PC-3 (cell line): ENCODE data around the gene PTPN1. TPM values are rescaled to one million over a fixed set of nuclear protein-coding genes. Genes with fewer than 3 reads are reported as not detected.

Experiments used
- ATAC-seq: fragments of 200-7000 bp; cut with Tn5 transposase; 2 replicates; pipeline ENCODE4 v1.9.1; 2020; ENCODE audit warnings: mild to moderate bottlenecking, moderate library complexity
- BruUV-seq: library from RNA; stranded (reverse); fragments of 400-500 nt; replicated peaks from 2 replicates; lab custom pipeline; 2021; lab: Mats Ljungman, UMichigan
- CTCF ChIA-PET: fragments of 300-600 bp; sonication (Branson Sonifier 250); formaldehyde crosslinking; loops from one replicate; lab custom pipeline; 2022; ENCODE audit warnings: antibody characterized with exemption; lab: Charles Lee
- POLR2A ChIA-PET: fragments of 300-600 bp; sonication (Branson Sonifier 250); formaldehyde crosslinking; loops from one replicate; lab custom pipeline; 2022; ENCODE audit warnings: antibody characterized with exemption; ENCODE audit not compliant: unreplicated experiment; lab: Charles Lee
- DNase-seq: peaks from one replicate; pipeline ENCODE4 v3.0.0-alpha.2; 2015
- H2AFZ ChIP-seq: fragments of 300-600 bp; sonication (generic); 2 replicates; pipeline ENCODE4 v1.6.0; 2016; ENCODE audit warnings: antibody characterized with exemption, low read length
- H3F3A ChIP-seq: fragments of 300-600 bp; sonication (generic); one replicate; pipeline ENCODE4 v1.6.0; 2017; ENCODE audit warnings: antibody characterized with exemption, low read length, control low read depth, mild to moderate bottlenecking; ENCODE audit not compliant: unreplicated experiment
- H3K27ac ChIP-seq: fragments of 300-600 bp; sonication (generic); 2 replicates; pipeline ENCODE4 v1.5.1; 2016; ENCODE audit warnings: mild to moderate bottlenecking, low read length
- H3K27me3 ChIP-seq: fragments of 300-600 bp; sonication (generic); 2 replicates; pipeline ENCODE4 v1.6.1; 2016; ENCODE audit warnings: low read length, mixed read lengths
- H3K36me3 ChIP-seq: fragments of 300-600 bp; sonication (generic); 2 replicates; pipeline ENCODE4 v1.6.1; 2016; ENCODE audit warnings: low read depth, mixed run types, low read length, mixed read lengths
- H3K4me1 ChIP-seq: fragments of 300-600 bp; sonication (generic); 2 replicates; pipeline ENCODE4 v1.5.1; 2016; ENCODE audit warnings: low read length; ENCODE audit not compliant: insufficient read depth
- H3K4me2 ChIP-seq: fragments of 300-600 bp; sonication (generic); 2 replicates; pipeline ENCODE4 v1.6.0; 2016; ENCODE audit warnings: low read length
- H3K4me3 ChIP-seq: fragments of 300-600 bp; sonication (generic); 2 replicates; pipeline ENCODE4 v1.5.1; 2016; ENCODE audit warnings: mild to moderate bottlenecking, low read length, mixed read lengths
- H3K79me2 ChIP-seq: fragments of 300-600 bp; sonication (generic); 2 replicates; pipeline ENCODE4 v1.6.1; 2017; ENCODE audit warnings: low read length, mixed read lengths
- H3K9ac ChIP-seq: fragments of 300-600 bp; sonication (generic); 2 replicates; pipeline ENCODE4 v1.6.0; 2016; ENCODE audit warnings: mild to moderate bottlenecking, low read length
- H3K9me2 ChIP-seq: fragments of 300-600 bp; sonication (generic); replicated peaks from 2 replicates; pipeline ENCODE4 v1.6.1; 2016; ENCODE audit warnings: mixed run types, low read length, mixed read lengths
- H3K9me3 ChIP-seq: fragments of 300-600 bp; sonication (generic); 2 replicates; pipeline ENCODE4 v1.6.1; 2016; ENCODE audit warnings: low read length, mixed read lengths
- H4K20me1 ChIP-seq: fragments of 300-600 bp; sonication (generic); 2 replicates; pipeline ENCODE4 v1.6.1; 2016; ENCODE audit warnings: low read length, mixed read lengths
- CTCF ChIP-seq: fragments of 300-600 bp; sonication (generic); conservative IDR thresholded peaks from 2 replicates; pipeline ENCODE4 v1.5.1; 2017; ENCODE audit warnings: antibody characterized with exemption, low read depth, mild to moderate bottlenecking, low read length
- EZH2 ChIP-seq: fragments of 300-600 bp; sonication (generic); IDR thresholded peaks from one replicate; pipeline ENCODE4 v1.6.1; 2017; ENCODE audit warnings: antibody characterized with exemption, mild to moderate bottlenecking, low read length; ENCODE audit not compliant: unreplicated experiment
- EZH2phosphoT487 ChIP-seq: fragments of 300-600 bp; sonication (generic); IDR thresholded peaks from 2 replicates; pipeline ENCODE4 v1.6.1; 2018; ENCODE audit warnings: mild to moderate bottlenecking, antibody characterized with exemption, low read length, borderline replicate concordance
- intact Hi-C: fragments of 100-400 bp; cut with micrococcal nuclease; formaldehyde crosslinking; loops from 2 replicates; pipeline ENCODE4 v1.9.0; 2023
- total RNA-seq: library from RNA; depleted of rRNA; stranded (reverse); fragments of >200 nt; gene quantifications from 2 replicates; pipeline ENCODE4 v1.2.3, GENCODE V29; 2014

PTPN1 gene
- total RNA-seq, 1 experiment from 2014 or later = 47.7 TPM

GRCh38 chr20:50595988-50596693, 86.0 kb downstream of the PTPN1 start:
- no peak overlapping the region for H3K4me3 ChIP-seq
- H2AFZ ChIP-seq = no peak overlapping the region
- ATAC-seq (no peak), DNase-seq (no peak)
- BruUV-seq = no TSS peak
- no peaks in the 10 kb centered on the region for H3K79me2 ChIP-seq
- ChIA-PET CTCF (no interaction called here), POLR2A (no interaction called here)
- no peaks in the 10 kb centered on the region for H3K9me3 ChIP-seq
- H3K9ac ChIP-seq = no peak overlapping the region
- no peaks in the 10 kb centered on the region for H4K20me1 ChIP-seq
- no peaks in the 10 kb centered on the region for H3K27me3 ChIP-seq
- no peak for TF ChIP-seq EZH2
- TF ChIP-seq EZH2phosphoT487 = no peak
- TF ChIP-seq CTCF = no peak
- intact Hi-C loops = no loop called here
- H3K4me2 ChIP-seq = no peak overlapping the region
- no peaks in the 10 kb centered on the region for H3K36me3 ChIP-seq
- H3K4me1 ChIP-seq = no peaks in the 10 kb centered on the region
- no peaks in the 10 kb centered on the region for H3K9me2 ChIP-seq
- H3K27ac ChIP-seq = no peak overlapping the region
- no peaks in the 10 kb centered on the region for H3F3A ChIP-seq

GRCh38 chr20:50596694-50597021, 86.5 kb downstream of the PTPN1 start:
- intact Hi-C loops = no loop called here
- no peak for ATAC-seq
- Histone ChIP-seq H3K4me2 (no peak overlapping the region), H3K27me3 (no peaks in the 10 kb centered on the region), H3K4me1 (no peaks in the 10 kb centered on the region), H3K4me3 (no peak overlapping the region), H3K9me2 (no peaks in the 10 kb centered on the region), H3K79me2 (no peaks in the 10 kb centered on the region), H3K9ac (no peak overlapping the region), H3K36me3 (no peaks in the 10 kb centered on the region), H3K27ac (no peak overlapping the region), H4K20me1 (no peaks in the 10 kb centered on the region), H3F3A (no peaks in the 10 kb centered on the region), H3K9me3 (no peaks in the 10 kb centered on the region), H2AFZ (no peak overlapping the region)
- no peak for DNase-seq
- ChIA-PET CTCF (no interaction called here), POLR2A (no interaction called here)
- TF ChIP-seq EZH2 = no peak
- TF ChIP-seq CTCF = no peak
- no peak for TF ChIP-seq EZH2phosphoT487
- BruUV-seq = no TSS peak

GRCh38 chr20:50597406-50597969, 87.3 kb downstream of the PTPN1 start:
- no peaks in the 10 kb centered on the region for H4K20me1 ChIP-seq
- no peaks in the 10 kb centered on the region for H3K9me3 ChIP-seq
- ATAC-seq (no peak), DNase-seq (no peak)
- ChIA-PET CTCF (no interaction called here), POLR2A (interaction anchor here (0.6 to 0.7 kb wide), 2 partner anchors 83 to 191 kb away, joined by 3 read pairs; no protein-coding TSS in a partner anchor)
- H3K4me3 ChIP-seq = no peak overlapping the region
- no peak overlapping the region for H3K4me2 ChIP-seq
- no peak overlapping the region for H3K9ac ChIP-seq
- no peak for TF ChIP-seq CTCF
- TF ChIP-seq EZH2phosphoT487 = no peak
- TF ChIP-seq EZH2 = no peak
- BruUV-seq = no TSS peak
- no peaks in the 10 kb centered on the region for H3K27me3 ChIP-seq
- intact Hi-C loops = no loop called here
- H3F3A ChIP-seq = no peaks in the 10 kb centered on the region
- no peaks in the 10 kb centered on the region for H3K9me2 ChIP-seq
- no peaks in the 10 kb centered on the region for H3K36me3 ChIP-seq
- H3K4me1 ChIP-seq = no peaks in the 10 kb centered on the region
- H3K79me2 ChIP-seq = no peaks in the 10 kb centered on the region
- H2AFZ ChIP-seq = no peak overlapping the region
- no peak overlapping the region for H3K27ac ChIP-seq
